Dermis blood vessel endothelial cell (primary cell): ENCODE data around the gene LRRC51. TPM values are rescaled to one million over a fixed set of nuclear protein-coding genes. Genes with fewer than 3 reads are reported as not detected.
A peak's percentile ranks its signal among the peaks of the same experiment; 100 is the strongest.

Experiments
- DNase-seq: peaks from one replicate; pipeline ENCODE4 v3.0.0; 2010
- total RNA-seq: library from RNA; depleted of rRNA; stranded (reverse); fragments of >200 nt; gene quantifications from 2 replicates; pipeline ENCODE4 v1.2.3, GENCODE V29; 2014

LRRC51 gene
- total RNA-seq = 2.8 and 7.8 TPM in 2 replicates

GRCh38 chr11:72080326-72081183 lies at the start of gene LRRC51, which contains the start of gene NUMA1:
Gene LRRC51 (plus strand): TSS chr11:72080850. CDS start chr11:72089084, 8,234 bp downstream.
Gene NUMA1 (minus strand): TSS chr11:72080542. CDS start chr11:72035943, 44,599 bp downstream.
- DNase-seq = peak; percentile 100

- DNase-seq = no peak
Measured at GRCh38 chr11:72036687-72037086, 44.0 kb upstream of the LRRC51 start.

GRCh38 chr11:72037554-72038311 lies 42.9 kb upstream of the LRRC51 start:
- no peak for DNase-seq

- DNase-seq = no peak
Measured at GRCh38 chr11:72038491-72038890, 42.2 kb upstream of the LRRC51 start.

GRCh38 chr11:72039031-72039855 lies 41.4 kb upstream of the LRRC51 start:
- DNase-seq = peak; percentile 20

DNA sequence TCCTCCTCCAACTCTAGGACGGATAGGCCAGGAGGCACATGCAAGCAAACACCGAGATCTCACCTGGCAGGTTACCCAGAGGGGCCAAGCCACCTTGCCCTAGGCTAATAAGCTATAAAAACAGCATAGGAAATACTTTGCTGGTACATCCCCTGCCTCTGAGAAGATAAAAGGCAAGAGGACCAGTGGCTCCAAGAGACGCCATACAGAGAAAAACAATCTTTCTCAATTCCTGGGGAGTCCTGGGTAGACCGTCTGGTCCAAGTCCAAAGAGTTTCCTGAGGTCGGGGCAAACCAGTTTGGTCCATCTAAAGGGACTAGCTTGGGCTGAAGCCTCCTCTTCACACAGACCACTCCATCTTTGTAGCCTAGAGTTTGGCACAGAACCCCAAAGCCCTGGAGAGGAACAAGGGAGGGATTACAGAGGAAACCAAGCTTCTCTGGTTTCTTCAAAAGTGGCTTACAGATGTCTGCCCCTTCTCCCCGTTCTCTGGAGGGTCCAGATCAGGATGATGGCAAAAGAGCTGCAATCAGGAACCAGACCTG lies 40.7 kb upstream of the LRRC51 start:
- no peak for DNase-seq

DNA sequence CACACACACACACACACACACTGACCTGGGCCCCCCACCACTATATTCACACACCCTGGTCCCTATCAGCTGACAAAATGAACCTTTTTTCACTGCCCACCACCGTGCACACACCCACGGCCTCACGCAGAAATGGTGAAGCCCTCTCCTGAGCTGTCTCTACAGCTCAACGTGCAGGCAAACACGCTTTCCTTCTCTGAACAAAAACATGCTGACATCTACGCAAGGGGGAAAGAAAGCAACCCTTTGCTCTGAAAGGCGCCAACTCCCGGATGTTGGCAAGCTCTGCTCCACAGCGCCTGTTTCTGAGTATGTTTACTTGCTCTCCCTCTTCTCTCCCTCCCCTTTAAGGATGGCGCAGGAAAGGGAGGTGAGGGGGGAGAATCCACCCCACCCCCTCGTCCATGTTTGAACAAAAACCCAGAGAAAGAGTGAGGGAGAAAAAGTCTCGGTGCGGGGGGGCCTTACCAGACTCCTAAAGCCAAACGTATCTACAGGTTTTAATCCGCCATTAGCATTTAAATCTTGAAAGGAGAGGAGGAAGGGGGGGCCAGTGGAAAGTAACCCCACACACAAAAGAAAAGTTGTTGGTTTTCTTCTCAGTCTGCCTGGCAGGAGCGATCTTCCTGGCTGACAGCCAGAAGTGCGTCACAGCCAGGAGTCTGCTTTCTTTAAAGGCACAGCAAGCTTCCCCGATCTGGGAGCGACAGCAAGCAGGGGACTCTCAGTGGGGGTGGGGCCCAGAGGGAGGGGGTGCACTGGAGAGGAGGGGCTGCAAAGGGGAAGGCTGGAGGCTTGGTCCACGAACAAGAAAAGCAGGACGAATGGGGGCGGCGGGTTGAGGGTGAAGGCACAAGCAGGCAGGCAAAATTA lies 39.9 kb upstream of the LRRC51 start:
- peak; percentile 96 for DNase-seq

DNA sequence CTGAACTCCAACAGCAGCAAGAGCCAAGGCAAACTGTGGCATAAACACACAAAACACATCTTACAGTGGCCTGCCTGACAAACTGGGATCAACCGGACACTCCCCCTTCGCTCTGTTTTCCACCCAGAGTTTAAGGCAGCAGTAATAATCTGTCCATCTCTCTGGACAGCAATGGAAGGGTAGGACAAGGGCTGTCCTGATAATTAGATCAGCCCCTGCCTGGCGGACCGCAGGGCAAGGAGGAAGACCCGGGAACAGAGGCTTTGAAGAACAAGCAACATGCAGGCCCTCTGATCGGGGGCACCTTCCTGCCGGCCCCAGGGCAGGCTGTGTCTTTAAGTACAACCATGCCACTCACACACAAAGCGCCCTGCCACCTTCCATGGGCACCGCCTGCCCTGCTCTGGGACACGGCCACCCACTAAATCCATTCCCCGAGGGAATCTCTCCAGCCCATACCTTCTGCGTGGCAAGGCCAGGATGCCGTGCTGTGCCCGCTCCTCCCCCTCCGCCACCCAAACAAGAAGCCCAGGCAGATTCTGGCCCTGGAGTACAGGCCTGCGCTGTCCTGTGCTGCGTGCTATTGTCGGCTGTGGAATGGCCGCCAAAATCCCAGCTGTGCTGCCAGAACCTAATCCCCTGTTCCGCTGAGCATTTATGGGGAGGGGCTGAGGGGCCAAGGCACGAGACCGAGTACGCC lies 39.1 kb upstream of the LRRC51 start:
- peak; percentile 75 for DNase-seq

DNA sequence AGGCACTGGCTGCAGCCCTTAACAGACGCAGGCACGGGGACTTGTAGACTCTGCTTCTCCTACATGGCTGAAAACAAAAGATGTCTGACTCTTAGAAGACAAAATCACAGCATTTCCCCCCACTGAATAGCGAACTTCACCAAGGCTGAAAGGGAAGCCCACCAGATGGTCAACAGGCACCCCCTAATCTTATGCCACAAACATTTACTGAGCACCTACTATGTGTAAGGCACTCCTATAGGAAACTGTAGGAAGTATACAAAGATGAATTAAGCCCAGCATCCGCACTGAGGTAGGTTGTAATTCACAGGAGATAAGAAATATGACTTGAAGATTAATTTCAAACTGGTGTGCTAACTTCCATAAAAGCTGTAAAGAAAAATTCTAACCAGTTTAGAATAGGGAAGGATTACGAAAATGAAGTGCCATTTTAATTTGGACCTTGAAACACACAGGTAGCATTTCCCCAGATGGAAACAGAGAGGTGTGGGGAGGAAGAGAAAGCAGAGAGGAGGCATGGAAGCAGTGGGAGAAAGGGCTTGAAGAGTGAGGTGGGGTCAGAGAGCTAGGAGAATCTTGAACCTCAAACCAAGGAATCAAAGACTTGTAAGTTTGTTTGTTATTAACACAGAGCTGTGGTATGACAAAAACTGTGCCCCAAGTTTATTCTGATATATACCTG lies 38.4 kb upstream of the LRRC51 start:
- no peak for DNase-seq

DNA sequence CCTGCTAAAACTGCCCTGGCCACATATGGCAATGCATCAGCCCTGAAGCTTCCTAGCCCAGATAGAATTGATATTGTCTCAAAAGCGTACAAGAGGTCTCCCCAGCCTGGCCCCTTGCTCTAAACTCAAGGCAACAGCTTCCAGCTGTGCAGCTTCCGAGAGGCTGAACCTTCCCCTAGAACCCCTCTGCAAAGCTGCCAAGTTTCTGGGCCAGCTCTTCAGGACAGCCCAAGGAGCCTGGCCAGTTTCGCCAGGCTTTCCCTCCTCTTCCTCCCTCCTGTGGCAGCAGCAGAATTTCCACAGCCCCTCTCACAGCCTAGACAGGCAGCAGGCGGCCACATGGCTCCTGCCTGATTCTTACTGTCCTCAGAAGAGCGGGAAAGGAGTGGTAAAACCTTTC lies 34.8 kb upstream of the LRRC51 start:
- DNase-seq = no peak

DNA sequence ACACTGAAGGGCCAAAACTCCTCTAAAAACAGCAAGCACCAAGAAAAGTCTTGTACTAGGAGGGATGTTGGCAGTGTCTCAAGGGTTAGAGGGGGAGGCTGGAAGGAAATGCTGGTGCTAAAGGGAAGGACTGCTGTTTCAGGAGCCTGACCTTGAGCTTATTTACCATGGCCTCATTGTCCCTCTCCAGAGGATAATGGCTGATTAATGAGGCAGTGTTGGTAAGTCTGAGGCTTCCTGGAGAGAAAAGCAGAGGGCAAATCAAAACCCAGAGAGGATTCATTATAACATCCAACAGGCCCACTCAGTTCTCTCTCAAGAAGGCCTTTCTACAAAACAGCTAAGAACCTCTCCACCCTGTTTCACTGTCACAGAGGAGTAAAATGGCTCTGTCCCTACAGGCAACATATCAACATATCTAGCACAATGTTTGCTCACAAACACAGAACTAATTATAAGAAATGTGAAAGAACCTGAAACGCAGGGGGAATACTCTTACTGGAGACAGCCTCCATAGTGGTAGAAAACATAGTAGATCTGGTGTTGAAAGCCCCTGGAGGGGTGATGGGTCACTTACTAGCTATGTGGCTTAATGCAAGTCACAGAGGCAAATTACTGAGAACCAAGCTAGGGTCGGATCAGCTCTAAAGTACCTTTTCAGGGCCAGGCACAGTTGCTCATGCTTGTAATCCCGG lies 31.7 kb upstream of the LRRC51 start:
- DNase-seq = peak; percentile 89

- no peak for DNase-seq
Measured at GRCh38 chr11:72058416-72059034, 22.1 kb upstream of the LRRC51 start.

GRCh38 chr11:72061739-72062396 lies 18.8 kb upstream of the LRRC51 start:
- no peak for DNase-seq

DNA sequence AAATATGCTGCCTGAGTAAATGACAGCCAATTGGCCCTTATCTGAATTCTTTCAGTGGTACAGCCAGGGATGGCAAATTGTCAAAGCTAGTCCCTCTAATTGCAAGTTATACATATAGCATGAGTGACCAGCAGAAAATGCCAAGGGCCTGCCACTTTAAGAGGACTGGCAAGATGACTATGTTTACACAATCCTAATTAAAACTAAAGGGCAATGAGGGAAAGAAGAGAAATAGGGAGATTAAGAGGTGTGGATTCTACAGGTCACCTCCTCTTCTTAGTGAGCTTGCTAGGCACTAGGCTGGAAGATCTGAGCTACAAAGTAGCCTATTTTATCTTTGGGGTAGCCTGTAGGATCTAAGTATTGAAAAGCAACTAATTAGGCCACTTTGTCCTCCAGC lies 13.8 kb upstream of the LRRC51 start:
- DNase-seq = peak; percentile 17

- peak; percentile 82 for DNase-seq
Measured at GRCh38 chr11:72067266-72067665, 13.4 kb upstream of the LRRC51 start.

DNA sequence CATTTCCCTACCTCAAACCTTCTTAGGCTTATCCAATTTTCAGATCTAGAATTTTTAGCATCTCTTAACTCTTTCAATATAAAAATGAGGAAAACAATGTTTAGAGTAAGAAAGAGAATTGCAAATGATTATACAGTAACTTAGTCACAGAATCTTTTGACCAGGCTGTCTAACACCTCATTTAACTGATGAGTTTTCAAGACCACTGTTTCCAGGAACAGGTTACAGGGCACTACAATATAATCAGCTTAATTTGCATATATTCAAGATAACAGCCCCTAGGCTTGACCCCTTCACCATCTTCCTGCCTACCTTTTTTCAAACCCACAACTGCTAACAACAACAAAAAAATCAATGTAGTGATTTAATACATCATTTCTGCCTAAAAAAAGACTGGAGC lies 13.0 kb upstream of the LRRC51 start:
- no peak for DNase-seq

- DNase-seq = no peak
Measured at GRCh38 chr11:72069200-72069599, 11.4 kb upstream of the LRRC51 start.

DNA sequence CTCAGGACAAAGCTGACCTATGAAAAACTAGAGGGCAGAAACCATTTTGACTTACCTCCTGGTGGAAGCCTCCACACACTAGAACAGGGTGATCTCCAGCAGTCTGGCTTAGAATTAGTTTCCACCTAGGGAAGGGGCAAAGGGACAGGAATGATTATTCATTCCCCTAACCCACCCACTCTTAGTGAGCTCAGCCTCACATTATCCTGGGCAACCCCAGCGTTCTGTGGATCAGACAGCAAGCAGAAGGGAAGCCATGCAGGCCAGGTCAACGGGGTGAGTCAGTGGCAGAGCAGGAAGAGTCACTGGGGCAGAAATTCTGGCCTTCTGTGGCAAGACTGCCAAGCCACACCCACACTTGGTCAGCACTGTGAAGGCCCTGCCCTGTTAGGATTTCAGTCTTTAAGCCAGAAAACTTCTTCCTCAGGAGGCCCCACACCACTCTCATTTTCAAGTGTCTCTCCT lies 10.8 kb upstream of the LRRC51 start:
- DNase-seq = peak; percentile 87
